ENCODE measurements around the gene FCF1. TPM values are rescaled to one million over a fixed set of nuclear protein-coding genes. Genes with fewer than 3 reads are reported as not detected.

FCF1 gene
- total and polyA plus RNA-seq, 9 of the 15 experiments (the other 6 are each of a cell fraction or from before 2014, with no cell fraction given), result 6.8 to 91.9 (median 40.0) TPM

- TF ChIP-seq NEUROD1 (IDR thresholded peaks at IDR 0.05; ENCODE audit: borderline replicate concordance, low read depth, low read length, partially characterized antibody) (no peak), SMAD3 (CRISPR knock-in tag; conservative IDR thresholded peaks at IDR 0.05) (no peak), ZNF398 (CRISPR knock-in tag; IDR thresholded peaks at IDR 0.05) (no peak), ZNF165 (CRISPR knock-in tag; IDR thresholded peaks at IDR 0.05; ENCODE audit: borderline replicate concordance) (no peak)
Measured at GRCh38 chr14:74698465-74698864, 14.5 kb upstream of the FCF1 start (continued).

GRCh38 chr14:74702293-74702692, 10.7 kb upstream of the FCF1 start:
- H3K27me3 ChIP-seq (ENCODE audit: control insufficient read depth in 2 of 2, insufficient read depth in 2 of 2, low read length in 2 of 2), result no peaks in the 10 kb centered on the region
- peaks cover 16% of the 10 kb centered on the region; the same call in 2 of the 3 replicates for H3K36me3 ChIP-seq (ENCODE audit: control insufficient read depth, insufficient read depth, low read length)
- ChIA-PET POLR2A (no interaction called here), CTCF (ENCODE audit: low intra/inter-chr PET ratio) (no interaction called here)
- no peak overlapping the region for H2AFZ ChIP-seq (ENCODE audit: low read depth, low read length)
- no TSS peak for BruUV-seq (replicated peaks)
- intact Hi-C loops (cut with micrococcal nuclease) (no loop called here), in situ Hi-C loops (cut with MboI) (no loop called here)
- H4K20me1 ChIP-seq (replicated peaks; ENCODE audit: control insufficient read depth, insufficient read depth, low read length), result no peaks in the 10 kb centered on the region
- no peak overlapping the region for H3K9ac ChIP-seq (ENCODE audit: insufficient read depth in 1 of 2, low read depth in 2 of 2, low read length in 2 of 2)
- no peaks in the 10 kb centered on the region for H3K4me1 ChIP-seq (replicated peaks in 1 of 2; ENCODE audit: control insufficient read depth in 2 of 2, insufficient read depth in 2 of 2, low read length in 2 of 2)
- 82% methylated on average over 2 of the region's 2 CpGs for WGBS (ENCODE audit: insufficient coverage, low coverage, missing lambda C conversion rate)
- H3K9me1 ChIP-seq (ENCODE audit: control insufficient read depth, insufficient read depth, low read length), result peaks cover 3% of the 10 kb centered on the region
- no peak for DNase-seq (ENCODE audit: extremely low read depth in 1 of 4, low spot score in 3 of 4)
- FAIRE-seq, result no peak
- no peaks in the 10 kb centered on the region; the same call in 1 of the 2 replicates for H3K9me3 ChIP-seq (replicated peaks; ENCODE audit: control insufficient read depth, insufficient read depth, low read depth, low read length)
- peaks cover 36% of the 10 kb centered on the region for H3K79me2 ChIP-seq (ENCODE audit: control insufficient read depth, insufficient read depth, low read length)
- no peak overlapping the region for H3K4me3 ChIP-seq
- no peak overlapping the region for H3K27ac ChIP-seq (ENCODE audit: extremely low read depth, low read depth, low read length)
- no peak overlapping the region for H3K4me2 ChIP-seq (ENCODE audit: insufficient read depth, low read length)
- no peak for ATAC-seq
- TF ChIP-seq ZNF347 (CRISPR knock-in tag; IDR thresholded peaks at IDR 0.05; ENCODE audit: low read depth), result no peak
- TF ChIP-seq TRIM28 (IDR thresholded peaks at IDR 0.05), result peak; percentile 82; the same call in 1 of the 2 replicates
- TF ChIP-seq STAT6 (CRISPR knock-in tag; IDR thresholded peaks at IDR 0.05), result no peak
- TF ChIP-seq CLOCK (CRISPR knock-in tag; IDR thresholded peaks at IDR 0.05; ENCODE audit: borderline replicate concordance), result no peak
- no peak for TF ChIP-seq ID3 (CRISPR knock-in tag; IDR thresholded peaks at IDR 0.05)
- no peak for TF ChIP-seq ID3 (tag; IDR thresholded peaks at IDR 0.05)
- no peak for TF ChIP-seq ZBTB26 (CRISPR knock-in tag; IDR thresholded peaks at IDR 0.05)
